ENCODE results near the gene ZBTB4.

Gene ZBTB4, protein sequence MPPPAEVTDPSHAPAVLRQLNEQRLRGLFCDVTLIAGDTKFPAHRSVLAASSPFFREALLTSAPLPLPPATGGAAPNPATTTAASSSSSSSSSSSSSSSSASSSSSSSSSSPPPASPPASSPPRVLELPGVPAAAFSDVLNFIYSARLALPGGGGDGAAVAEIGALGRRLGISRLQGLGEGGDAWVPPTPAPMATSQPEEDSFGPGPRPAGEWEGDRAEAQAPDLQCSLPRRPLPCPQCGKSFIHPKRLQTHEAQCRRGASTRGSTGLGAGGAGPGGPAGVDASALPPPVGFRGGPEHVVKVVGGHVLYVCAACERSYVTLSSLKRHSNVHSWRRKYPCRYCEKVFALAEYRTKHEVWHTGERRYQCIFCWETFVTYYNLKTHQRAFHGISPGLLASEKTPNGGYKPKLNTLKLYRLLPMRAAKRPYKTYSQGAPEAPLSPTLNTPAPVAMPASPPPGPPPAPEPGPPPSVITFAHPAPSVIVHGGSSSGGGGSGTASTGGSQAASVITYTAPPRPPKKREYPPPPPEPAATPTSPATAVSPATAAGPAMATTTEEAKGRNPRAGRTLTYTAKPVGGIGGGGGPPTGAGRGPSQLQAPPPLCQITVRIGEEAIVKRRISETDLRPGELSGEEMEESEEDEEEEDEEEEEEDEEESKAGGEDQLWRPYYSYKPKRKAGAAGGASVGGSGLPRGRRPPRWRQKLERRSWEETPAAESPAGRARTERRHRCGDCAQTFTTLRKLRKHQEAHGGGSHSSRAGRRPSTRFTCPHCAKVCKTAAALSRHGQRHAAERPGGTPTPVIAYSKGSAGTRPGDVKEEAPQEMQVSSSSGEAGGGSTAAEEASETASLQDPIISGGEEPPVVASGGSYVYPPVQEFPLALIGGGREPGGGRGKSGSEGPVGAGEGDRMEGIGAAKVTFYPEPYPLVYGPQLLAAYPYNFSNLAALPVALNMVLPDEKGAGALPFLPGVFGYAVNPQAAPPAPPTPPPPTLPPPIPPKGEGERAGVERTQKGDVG

DNA sequence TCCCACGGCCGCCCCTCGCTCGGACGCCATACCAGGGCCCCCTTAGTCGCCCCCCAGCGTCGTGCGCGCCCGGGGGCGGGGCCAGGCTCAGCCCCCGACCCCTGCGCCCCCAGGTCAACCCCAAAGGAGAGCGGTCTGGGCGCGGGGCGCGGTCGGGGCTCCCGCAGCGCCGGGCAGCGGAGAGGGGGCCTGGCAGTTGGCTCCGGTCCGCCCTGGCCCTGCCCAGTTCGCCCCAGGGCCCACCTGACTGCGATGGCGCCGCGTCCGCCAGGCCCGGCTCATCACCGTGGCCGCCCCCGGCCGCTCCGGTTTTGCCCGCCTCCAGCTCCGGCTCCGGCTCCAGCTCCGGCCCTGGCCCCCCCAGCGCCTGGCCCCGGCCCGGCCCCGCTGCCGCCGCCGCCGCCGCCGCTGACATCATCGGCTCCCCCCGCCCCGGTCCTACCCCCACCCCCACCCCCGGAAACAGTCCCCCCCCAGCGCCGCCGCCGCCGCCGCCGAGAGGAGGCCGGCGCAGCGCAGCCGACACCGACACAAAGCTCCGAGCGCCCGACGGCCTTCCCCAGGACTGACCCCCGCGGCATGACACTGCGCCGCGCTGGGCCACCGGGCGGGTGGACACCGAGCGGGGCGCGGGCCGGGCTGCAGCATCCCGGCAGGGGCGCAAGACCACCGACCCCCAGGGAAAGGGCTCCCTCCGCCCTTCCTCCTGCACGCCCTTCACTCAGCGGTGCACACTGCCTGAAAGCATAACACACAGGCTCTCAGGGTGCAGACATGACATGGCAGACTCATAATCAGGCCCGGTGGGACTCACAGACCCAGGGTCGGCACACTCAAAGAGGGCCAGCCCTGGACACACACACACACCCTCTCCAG lies at the start of gene ZBTB4:
ZBTB4 (minus strand) TSS at position 419 of the 876 bp plus-strand sequence. CDS start 12,830 bp downstream, outside the sequence.
- Mint-ChIP-seq H3K9me3 (no peaks in the 10 kb centered on the region), H3K36me3 (peaks cover 59% of the 10 kb centered on the region), H3K27ac (peak within 1 kb of the TSS; percentile 100), H3K4me3 (peak within 1 kb of the TSS; percentile 100), H3K4me1 (peaks cover 69% of the 10 kb centered on the region)
- DNase-seq (ENCODE audit: low spot score in 2 of 2) (peak; percentile 41 to 75), ATAC-seq (peak; percentile 19)

DNA sequence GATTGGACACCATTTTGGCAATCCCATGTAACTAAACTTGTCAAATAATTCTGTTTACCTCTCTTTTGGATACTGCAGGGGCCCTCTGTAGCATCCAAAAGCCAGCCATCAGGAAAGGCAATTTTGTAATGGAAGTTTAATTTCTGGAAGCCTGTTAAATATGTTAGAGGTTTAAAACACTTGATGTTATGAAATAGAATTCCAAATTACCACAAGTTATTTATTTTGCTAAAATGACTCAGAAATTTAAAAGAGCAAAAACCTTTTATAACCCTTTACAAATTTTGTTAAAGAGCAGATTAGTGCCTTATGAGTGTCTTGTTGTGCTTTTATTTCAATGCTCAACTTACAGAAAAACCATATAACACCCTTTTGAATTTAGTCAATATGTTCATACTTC lies 49.4 kb upstream of the ZBTB4 start:
- DNase-seq (ENCODE audit: low spot score in 2 of 2) (no peak), ATAC-seq (no peak)
- H3K9me3 Mint-ChIP-seq: no peaks in the 10 kb centered on the region
- no peaks in the 10 kb centered on the region for H3K36me3 Mint-ChIP-seq
- no peak overlapping the region for H3K27ac Mint-ChIP-seq
- no peaks in the 10 kb centered on the region for H3K4me1 Mint-ChIP-seq
- no peak overlapping the region for H3K4me3 Mint-ChIP-seq

DNA sequence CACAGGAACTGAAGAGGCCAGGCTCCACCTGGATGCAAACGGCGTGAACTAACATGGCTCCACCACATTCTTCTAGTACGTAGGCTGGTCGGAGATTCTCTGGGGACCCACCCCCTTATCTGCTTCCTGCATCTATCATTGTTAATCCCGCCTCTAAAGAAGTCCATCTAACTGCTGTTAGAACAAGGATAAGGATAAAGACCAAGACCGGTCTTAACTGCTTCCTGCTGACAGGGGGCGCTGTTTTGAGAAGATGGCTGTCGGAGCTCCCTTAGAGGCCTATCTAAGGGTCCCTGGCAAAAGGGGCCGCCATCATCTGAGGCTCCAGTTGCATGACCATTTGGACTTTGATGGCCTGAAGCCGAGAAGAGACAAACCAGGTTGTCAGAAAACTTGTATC lies 43.6 kb upstream of the ZBTB4 start:
- peak; percentile 26 to 67 for DNase-seq (ENCODE audit: low spot score in 2 of 2)
- Mint-ChIP-seq H3K36me3 (no peaks in the 10 kb centered on the region), H3K9me3 (no peaks in the 10 kb centered on the region), H3K4me3 (no peak overlapping the region), H3K27ac (no peak overlapping the region), H3K4me1 (peaks cover 6% of the 10 kb centered on the region)
- peak; percentile 75 for ATAC-seq

DNA sequence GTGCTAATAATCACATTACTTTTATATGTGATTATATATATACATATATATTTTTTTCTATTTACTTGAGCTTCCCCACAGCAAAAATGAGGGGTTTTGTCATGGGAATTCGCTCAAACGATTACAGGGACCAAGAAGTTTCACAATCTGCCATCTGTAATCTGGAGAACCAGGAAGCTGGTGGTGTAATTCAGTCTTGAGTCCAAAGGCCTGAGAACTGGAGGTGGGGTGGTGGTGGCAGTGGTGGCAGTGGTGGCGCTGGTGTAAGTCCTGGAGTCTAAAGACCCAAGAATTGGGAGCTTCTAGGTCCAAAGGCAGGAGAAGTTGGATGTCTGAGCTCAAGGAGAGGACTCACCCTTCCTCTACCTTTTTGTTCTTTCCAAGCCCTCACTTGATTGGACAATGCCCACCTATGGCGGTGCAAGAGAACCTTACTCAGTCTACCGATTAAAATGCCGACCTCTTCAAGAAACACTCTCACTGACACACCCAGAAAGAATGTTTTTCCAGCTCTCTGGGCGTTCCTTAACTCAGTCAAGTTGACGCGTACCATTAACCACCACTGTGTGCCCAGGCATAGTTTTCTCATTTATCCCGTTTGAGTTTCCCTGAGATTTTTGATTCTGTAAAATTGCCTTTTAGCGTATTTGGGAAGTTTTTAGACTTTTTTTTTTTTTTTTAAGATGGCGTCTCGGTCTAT lies 36.6 kb upstream of the ZBTB4 start:
- ATAC-seq (no peak), DNase-seq (ENCODE audit: low spot score in 2 of 2) (no peak)
- Mint-ChIP-seq H3K27ac (no peak overlapping the region), H3K36me3 (peaks cover 51% of the 10 kb centered on the region), H3K9me3 (no peaks in the 10 kb centered on the region), H3K4me3 (no peak overlapping the region), H3K4me1 (peaks cover 15% of the 10 kb centered on the region)

GRCh38 chr17:7513850-7514419 lies 34.5 kb upstream of the ZBTB4 start:
- Mint-ChIP-seq H3K36me3 (peaks cover 72% of the 10 kb centered on the region), H3K4me3 (no peak overlapping the region), H3K9me3 (no peaks in the 10 kb centered on the region), H3K4me1 (peaks cover 15% of the 10 kb centered on the region), H3K27ac (peak overlapping the region; percentile 59)
- ATAC-seq (no peak), DNase-seq (ENCODE audit: low spot score in 2 of 2) (no peak)

DNA sequence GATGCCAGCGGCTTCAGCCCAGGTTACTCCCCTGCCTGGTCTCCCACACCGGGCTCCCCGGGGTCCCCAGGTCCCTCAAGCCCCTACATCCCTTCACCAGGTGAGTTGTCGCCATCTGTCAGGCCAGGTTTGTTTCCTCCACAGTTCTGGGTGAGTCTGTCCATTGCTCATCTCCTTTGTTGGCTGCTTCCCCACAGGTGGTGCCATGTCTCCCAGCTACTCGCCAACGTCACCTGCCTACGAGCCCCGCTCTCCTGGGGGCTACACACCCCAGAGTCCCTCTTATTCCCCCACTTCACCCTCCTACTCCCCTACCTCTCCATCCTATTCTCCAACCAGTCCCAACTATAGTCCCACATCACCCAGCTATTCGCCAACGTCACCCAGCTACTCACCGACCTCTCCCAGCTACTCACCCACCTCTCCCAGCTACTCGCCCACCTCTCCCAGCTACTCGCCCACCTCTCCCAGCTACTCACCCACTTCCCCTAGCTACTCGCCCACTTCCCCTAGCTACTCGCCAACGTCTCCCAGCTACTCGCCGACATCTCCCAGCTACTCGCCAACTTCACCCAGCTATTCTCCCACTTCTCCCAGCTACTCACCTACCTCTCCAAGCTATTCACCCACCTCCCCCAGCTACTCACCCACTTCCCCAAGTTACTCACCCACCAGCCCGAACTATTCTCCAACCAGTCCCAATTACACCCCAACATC lies 33.6 kb upstream of the ZBTB4 start:
- ATAC-seq (no peak), DNase-seq (ENCODE audit: low spot score in 2 of 2) (no peak)
- peaks cover 15% of the 10 kb centered on the region for H3K4me1 Mint-ChIP-seq
- no peak overlapping the region for H3K4me3 Mint-ChIP-seq
- H3K36me3 Mint-ChIP-seq: peaks cover 82% of the 10 kb centered on the region
- H3K27ac Mint-ChIP-seq: peak overlapping the region; percentile 59
- no peaks in the 10 kb centered on the region for H3K9me3 Mint-ChIP-seq

GRCh38 chr17:7512105-7512504 lies 32.7 kb upstream of the ZBTB4 start:
- Mint-ChIP-seq H3K9me3 (no peaks in the 10 kb centered on the region), H3K4me3 (no peak overlapping the region), H3K36me3 (peaks cover 91% of the 10 kb centered on the region), H3K4me1 (peaks cover 15% of the 10 kb centered on the region), H3K27ac (no peak overlapping the region)
- no peak for ATAC-seq
- DNase-seq (ENCODE audit: low spot score in 2 of 2): no peak

DNA sequence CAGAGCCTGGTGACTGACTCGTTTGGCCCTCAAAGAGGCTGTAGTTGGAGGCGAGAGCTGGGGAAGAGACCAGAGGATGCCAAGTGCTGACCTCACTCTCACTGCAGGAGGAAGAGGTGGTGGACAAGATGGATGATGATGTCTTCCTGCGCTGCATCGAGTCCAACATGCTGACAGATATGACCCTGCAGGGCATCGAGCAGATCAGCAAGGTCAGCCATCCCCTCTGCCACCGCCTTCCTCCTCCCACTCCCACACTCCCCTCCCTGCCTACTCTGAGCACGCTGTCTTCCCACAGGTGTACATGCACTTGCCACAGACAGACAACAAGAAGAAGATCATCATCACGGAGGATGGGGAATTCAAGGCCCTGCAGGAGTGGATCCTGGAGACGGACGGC lies 31.7 kb upstream of the ZBTB4 start:
- Mint-ChIP-seq H3K36me3 (peaks cover 91% of the 10 kb centered on the region), H3K4me1 (peaks cover 15% of the 10 kb centered on the region), H3K9me3 (no peaks in the 10 kb centered on the region), H3K27ac (peak overlapping the region; percentile 69), H3K4me3 (no peak overlapping the region)
- DNase-seq (ENCODE audit: low spot score in 2 of 2) (no peak), ATAC-seq (no peak)

DNA sequence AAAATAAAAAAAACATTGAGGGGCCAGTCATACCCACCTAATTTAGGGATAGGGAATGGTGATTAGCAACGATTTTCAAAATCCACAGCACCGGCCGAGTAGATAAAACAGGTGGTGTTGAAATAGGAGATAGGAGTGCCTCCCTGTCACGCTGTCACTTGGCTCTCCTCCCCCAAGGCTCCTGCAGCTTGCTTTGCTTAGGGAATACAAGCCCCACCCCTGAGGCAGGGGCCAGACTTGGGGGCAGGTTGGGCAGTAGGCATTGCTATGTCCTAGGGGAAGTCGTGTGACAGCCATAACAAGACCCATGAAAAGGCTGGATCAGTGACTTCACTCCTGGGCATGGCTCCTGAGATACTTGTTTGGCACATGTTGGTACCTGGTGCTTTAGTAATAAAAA lies 30.5 kb upstream of the ZBTB4 start:
- H3K4me1 Mint-ChIP-seq: peaks cover 15% of the 10 kb centered on the region
- ATAC-seq: no peak
- no peak for DNase-seq (ENCODE audit: low spot score in 2 of 2)
- no peak overlapping the region for H3K4me3 Mint-ChIP-seq
- no peaks in the 10 kb centered on the region for H3K9me3 Mint-ChIP-seq
- peaks cover 100% of the 10 kb centered on the region for H3K36me3 Mint-ChIP-seq
- peak overlapping the region; percentile 69 for H3K27ac Mint-ChIP-seq

DNA sequence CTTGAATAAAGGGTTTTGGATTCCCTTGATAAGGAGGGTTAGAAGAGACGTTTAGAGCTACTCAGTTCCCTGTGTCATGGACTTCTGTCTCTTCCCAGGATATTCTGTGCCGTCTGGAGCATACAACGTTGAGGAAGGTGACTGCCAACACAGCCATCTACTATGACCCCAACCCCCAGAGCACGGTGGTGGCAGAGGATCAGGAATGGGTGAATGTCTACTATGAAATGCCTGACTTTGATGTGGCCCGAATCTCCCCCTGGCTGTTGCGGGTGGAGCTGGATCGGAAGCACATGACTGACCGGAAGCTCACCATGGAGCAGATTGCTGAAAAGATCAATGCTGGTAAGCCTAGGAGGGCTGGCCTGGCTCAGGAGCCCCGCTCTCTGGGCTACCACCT lies 29.4 kb upstream of the ZBTB4 start:
- Mint-ChIP-seq H3K9me3 (no peaks in the 10 kb centered on the region), H3K27ac (peak overlapping the region; percentile 56), H3K4me3 (no peak overlapping the region), H3K36me3 (peaks cover 100% of the 10 kb centered on the region), H3K4me1 (peaks cover 11% of the 10 kb centered on the region)
- no peak for DNase-seq (ENCODE audit: low spot score in 2 of 2)
- ATAC-seq: no peak

GRCh38 chr17:7508145-7508544 lies 28.7 kb upstream of the ZBTB4 start:
- H3K4me1 Mint-ChIP-seq: peaks cover 4% of the 10 kb centered on the region
- H3K36me3 Mint-ChIP-seq: peaks cover 100% of the 10 kb centered on the region
- H3K9me3 Mint-ChIP-seq: no peaks in the 10 kb centered on the region
- ATAC-seq (no peak), DNase-seq (ENCODE audit: low spot score in 2 of 2) (no peak)
- H3K27ac Mint-ChIP-seq: peak overlapping the region; percentile 56
- no peak overlapping the region for H3K4me3 Mint-ChIP-seq

GRCh38 chr17:7503521-7503920 lies 24.1 kb upstream of the ZBTB4 start:
- Mint-ChIP-seq H3K4me3 (no peak overlapping the region), H3K9me3 (no peaks in the 10 kb centered on the region), H3K27ac (peak overlapping the region; percentile 42), H3K36me3 (peaks cover 100% of the 10 kb centered on the region), H3K4me1 (no peaks in the 10 kb centered on the region)
- no peak for ATAC-seq
- no peak for DNase-seq (ENCODE audit: low spot score in 2 of 2)

DNA sequence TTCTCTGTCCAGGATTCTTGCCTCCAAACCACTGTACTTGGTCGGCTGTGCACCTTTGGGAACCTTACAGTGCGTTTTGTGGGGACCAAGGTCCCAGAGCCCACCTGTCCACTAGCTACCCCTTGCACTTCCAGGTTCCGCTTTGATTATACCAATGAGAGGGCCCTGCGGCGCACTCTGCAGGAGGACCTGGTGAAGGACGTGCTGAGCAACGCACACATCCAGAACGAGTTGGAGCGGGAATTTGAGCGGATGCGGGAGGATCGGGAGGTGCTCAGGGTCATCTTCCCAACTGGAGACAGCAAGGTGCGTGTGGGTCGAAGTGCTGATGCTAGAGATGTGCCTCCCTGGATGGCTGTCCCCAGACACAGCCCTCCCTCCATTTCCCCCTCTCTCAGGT lies 23.6 kb upstream of the ZBTB4 start:
- no peaks in the 10 kb centered on the region for H3K9me3 Mint-ChIP-seq
- no peak overlapping the region for H3K4me3 Mint-ChIP-seq
- peak overlapping the region; percentile 10 for H3K27ac Mint-ChIP-seq
- H3K36me3 Mint-ChIP-seq: peaks cover 100% of the 10 kb centered on the region
- no peaks in the 10 kb centered on the region for H3K4me1 Mint-ChIP-seq
- no peak for DNase-seq (ENCODE audit: low spot score in 2 of 2)
- no peak for ATAC-seq
